ENCODE data around the gene NRN1.

DNA sequence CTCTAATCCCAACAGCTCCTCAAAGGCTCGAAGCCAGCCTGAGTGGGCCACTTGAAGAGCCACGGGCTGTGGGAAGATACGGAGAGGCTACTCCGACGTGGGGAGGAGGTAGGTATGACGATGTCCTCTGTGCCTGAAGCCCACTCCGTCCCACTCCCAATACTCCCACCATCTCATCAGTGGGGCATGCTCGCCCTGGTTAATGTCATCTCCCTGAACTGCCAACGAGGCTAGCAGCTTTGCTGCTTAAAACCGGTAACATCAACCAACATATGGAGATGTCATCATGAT is 11.1 kb downstream of the NRN1 start:
- TF ChIP-seq, protein P1, sequence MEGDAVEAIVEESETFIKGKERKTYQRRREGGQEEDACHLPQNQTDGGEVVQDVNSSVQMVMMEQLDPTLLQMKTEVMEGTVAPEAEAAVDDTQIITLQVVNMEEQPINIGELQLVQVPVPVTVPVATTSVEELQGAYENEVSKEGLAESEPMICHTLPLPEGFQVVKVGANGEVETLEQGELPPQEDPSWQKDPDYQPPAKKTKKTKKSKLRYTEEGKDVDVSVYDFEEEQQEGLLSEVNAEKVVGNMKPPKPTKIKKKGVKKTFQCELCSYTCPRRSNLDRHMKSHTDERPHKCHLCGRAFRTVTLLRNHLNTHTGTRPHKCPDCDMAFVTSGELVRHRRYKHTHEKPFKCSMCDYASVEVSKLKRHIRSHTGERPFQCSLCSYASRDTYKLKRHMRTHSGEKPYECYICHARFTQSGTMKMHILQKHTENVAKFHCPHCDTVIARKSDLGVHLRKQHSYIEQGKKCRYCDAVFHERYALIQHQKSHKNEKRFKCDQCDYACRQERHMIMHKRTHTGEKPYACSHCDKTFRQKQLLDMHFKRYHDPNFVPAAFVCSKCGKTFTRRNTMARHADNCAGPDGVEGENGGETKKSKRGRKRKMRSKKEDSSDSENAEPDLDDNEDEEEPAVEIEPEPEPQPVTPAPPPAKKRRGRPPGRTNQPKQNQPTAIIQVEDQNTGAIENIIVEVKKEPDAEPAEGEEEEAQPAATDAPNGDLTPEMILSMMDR (IDR thresholded peaks at IDR 0.05) = no peak
- TF ChIP-seq EZH2phosphoT487 (IDR thresholded peaks at IDR 0.05) = peak; percentile 28

All from neural progenitor cell (in vitro differentiated cells).